Mammary epithelial cell (primary cell): ENCODE results near the gene GNL3.

Experiments
- EZH2 ChIP-seq: IDR thresholded peaks from 2 replicates; pipeline ENCODE4 v1.6.1; 2012; ENCODE audit warnings: low read length, inconsistent platforms, borderline replicate concordance
- TF ChIP-seq, protein P1 (sequence below), 2 donors: IDR thresholded peaks in 1 of 2; conservative IDR thresholded peaks in 1 of 2; 2 replicates each; pipeline ENCODE4 v1.5.1; 2011 to 2012; ENCODE audit warnings: inconsistent platforms in 2 of 2, low read length in 2 of 2, mild to moderate bottlenecking in 2 of 2, control low read depth in 1 of 2, low read depth in 1 of 2; ENCODE audit not compliant: insufficient read depth in 1 of 2; ENCODE audit errors: extremely low read depth in 1 of 2

DNA sequence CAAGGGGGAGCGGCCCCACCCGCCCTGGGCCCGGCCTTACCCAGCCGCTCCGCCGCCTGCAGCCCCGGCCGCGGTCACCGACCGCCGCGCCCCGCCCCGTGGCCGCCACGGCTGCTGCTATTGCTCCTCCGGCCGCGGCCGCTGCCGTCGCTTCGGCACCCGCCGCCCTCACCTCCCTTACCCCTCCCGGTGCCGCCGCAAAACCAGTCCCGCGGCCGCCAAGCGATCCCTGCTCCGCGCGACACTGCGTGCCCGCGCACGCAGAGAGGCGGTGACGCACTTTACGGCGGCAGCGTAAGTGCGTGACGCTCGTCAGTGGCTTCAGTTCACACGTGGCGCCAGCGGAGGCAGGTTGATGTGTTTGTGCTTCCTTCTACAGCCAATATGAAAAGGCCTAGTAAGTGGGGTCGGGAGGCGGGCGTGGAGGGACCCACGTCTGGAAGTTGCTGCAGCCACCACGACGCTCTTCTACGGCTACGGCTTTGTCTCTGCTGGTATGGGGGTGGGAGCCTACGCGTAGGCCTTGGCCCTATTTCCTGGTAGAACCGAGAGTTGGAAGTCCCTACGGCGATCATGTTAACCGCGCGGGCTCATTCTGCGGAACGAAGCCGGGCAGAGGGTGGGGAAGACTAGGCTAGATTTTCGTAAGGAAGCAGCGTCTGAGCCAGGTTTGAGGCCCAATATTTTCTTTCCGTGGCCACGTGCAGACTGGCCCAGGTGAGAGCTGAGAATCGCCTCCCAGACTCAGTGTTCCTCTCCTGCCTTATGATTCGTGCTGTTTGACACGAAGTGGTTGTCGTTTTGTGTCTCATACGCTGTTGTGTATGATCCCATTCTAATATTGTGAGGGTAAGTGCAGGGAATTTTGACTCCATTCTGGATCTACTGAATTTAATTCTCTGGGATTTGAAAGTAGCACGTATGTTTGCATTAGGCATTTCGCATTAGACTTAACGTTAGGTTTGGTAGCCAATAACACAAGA lies at the start of gene GNL3, which contains the start of gene PBRM1:
- TF ChIP-seq, protein P1, sequence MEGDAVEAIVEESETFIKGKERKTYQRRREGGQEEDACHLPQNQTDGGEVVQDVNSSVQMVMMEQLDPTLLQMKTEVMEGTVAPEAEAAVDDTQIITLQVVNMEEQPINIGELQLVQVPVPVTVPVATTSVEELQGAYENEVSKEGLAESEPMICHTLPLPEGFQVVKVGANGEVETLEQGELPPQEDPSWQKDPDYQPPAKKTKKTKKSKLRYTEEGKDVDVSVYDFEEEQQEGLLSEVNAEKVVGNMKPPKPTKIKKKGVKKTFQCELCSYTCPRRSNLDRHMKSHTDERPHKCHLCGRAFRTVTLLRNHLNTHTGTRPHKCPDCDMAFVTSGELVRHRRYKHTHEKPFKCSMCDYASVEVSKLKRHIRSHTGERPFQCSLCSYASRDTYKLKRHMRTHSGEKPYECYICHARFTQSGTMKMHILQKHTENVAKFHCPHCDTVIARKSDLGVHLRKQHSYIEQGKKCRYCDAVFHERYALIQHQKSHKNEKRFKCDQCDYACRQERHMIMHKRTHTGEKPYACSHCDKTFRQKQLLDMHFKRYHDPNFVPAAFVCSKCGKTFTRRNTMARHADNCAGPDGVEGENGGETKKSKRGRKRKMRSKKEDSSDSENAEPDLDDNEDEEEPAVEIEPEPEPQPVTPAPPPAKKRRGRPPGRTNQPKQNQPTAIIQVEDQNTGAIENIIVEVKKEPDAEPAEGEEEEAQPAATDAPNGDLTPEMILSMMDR (conservative IDR thresholded peaks at IDR 0.05 in 1 of 2, IDR thresholded peaks at IDR 0.05 in 1 of 2; ENCODE audit: extremely low read depth in 1 of 2, insufficient read depth in 1 of 2, low read depth in 1 of 2, low read length in 2 of 2), result no peak
- TF ChIP-seq EZH2, result no peak
